ENCODE data around the gene TGFA.

Gene TGFA

GRCh38 chr2:70420740-70421139, 132.9 kb downstream of the TGFA start:
- Histone ChIP-seq H3K9me3 (ENCODE audit: severe bottlenecking) (no peaks in the 10 kb centered on the region), H3K27ac (no peak overlapping the region), H3K4me3 (ENCODE audit: low read depth, low read length) (no peak overlapping the region), H3K27me3 (ENCODE audit: insufficient read depth, low read depth, severe bottlenecking) (no peaks in the 10 kb centered on the region), H3K36me3 (no peaks in the 10 kb centered on the region)
- TF ChIP-seq CTCF (IDR thresholded peaks at IDR 0.05; ENCODE audit: low read depth, low read length): no peak
- DNase-seq: no peak

GRCh38 chr2:70420143-70420542, 133.5 kb downstream of the TGFA start:
- no peaks in the 10 kb centered on the region for H3K36me3 ChIP-seq
- no peak overlapping the region for H3K4me3 ChIP-seq (ENCODE audit: low read depth, low read length)
- no peaks in the 10 kb centered on the region for H3K27me3 ChIP-seq (ENCODE audit: insufficient read depth, low read depth, severe bottlenecking)
- no peak for DNase-seq
- no peak for TF ChIP-seq CTCF (IDR thresholded peaks at IDR 0.05; ENCODE audit: low read depth, low read length)
- no peak overlapping the region for H3K27ac ChIP-seq
- no peaks in the 10 kb centered on the region for H3K9me3 ChIP-seq (ENCODE audit: severe bottlenecking)

GRCh38 chr2:70418514-70418913, 135.1 kb downstream of the TGFA start:
- Histone ChIP-seq H3K27me3 (ENCODE audit: insufficient read depth, low read depth, severe bottlenecking) (no peaks in the 10 kb centered on the region), H3K4me3 (ENCODE audit: low read depth, low read length) (no peak overlapping the region), H3K36me3 (no peaks in the 10 kb centered on the region), H3K9me3 (ENCODE audit: severe bottlenecking) (no peaks in the 10 kb centered on the region), H3K27ac (no peak overlapping the region)
- DNase-seq: no peak
- TF ChIP-seq CTCF (IDR thresholded peaks at IDR 0.05; ENCODE audit: low read depth, low read length): no peak

GRCh38 chr2:70417011-70417410, 136.6 kb downstream of the TGFA start:
- Histone ChIP-seq H3K27me3 (ENCODE audit: insufficient read depth, low read depth, severe bottlenecking) (peaks cover 3% of the 10 kb centered on the region), H3K36me3 (no peaks in the 10 kb centered on the region), H3K4me3 (ENCODE audit: low read depth, low read length) (no peak overlapping the region), H3K27ac (no peak overlapping the region), H3K9me3 (ENCODE audit: severe bottlenecking) (no peaks in the 10 kb centered on the region)
- TF ChIP-seq CTCF (IDR thresholded peaks at IDR 0.05; ENCODE audit: low read depth, low read length): no peak
- no peak for DNase-seq

- no peak for TF ChIP-seq CTCF (IDR thresholded peaks at IDR 0.05; ENCODE audit: low read depth, low read length)
- no peaks in the 10 kb centered on the region for H3K36me3 ChIP-seq
- H3K27ac ChIP-seq: no peak overlapping the region
- H3K4me3 ChIP-seq (ENCODE audit: low read depth, low read length): no peak overlapping the region
- peaks cover 4% of the 10 kb centered on the region for H3K27me3 ChIP-seq (ENCODE audit: insufficient read depth, low read depth, severe bottlenecking)
- no peak for DNase-seq
- no peaks in the 10 kb centered on the region for H3K9me3 ChIP-seq (ENCODE audit: severe bottlenecking)
Measured at GRCh38 chr2:70412294-70413070, 141.1 kb downstream of the TGFA start.
